WTC11 (cell line): ENCODE data around the gene PTPRN2. TPM values are rescaled to one million over a fixed set of nuclear protein-coding genes. Genes with fewer than 3 reads are reported as not detected.

Experiments
- ATAC-seq: fragments of 200-7000 bp; cut with Tn5 transposase; 2 replicates; pipeline ENCODE4 v1.10.0; 2021; ENCODE audit warnings: mild to moderate bottlenecking, moderate library complexity
- CTCF ChIA-PET: fragments of 300-600 bp; sonication (Branson Sonifier 250); formaldehyde crosslinking; loops from one replicate; lab custom pipeline; 2021; ENCODE audit warnings: antibody characterized with exemption; lab: Charles Lee
- POLR2A ChIA-PET: fragments of 350-600 bp; sonication (Branson Sonifier 250); formaldehyde crosslinking; loops from one replicate; lab custom pipeline; 2021; ENCODE audit warnings: antibody characterized with exemption; lab: Charles Lee
- DNase-seq: peaks from one replicate; pipeline ENCODE4 v3.0.0; 2021; ENCODE audit warnings: low spot score
- H3K27ac Mint-ChIP-seq: 2 replicates; pipeline ENCODE4 v1.8.0; 2021; ENCODE audit warnings: mixed read lengths
- H3K27me3 Mint-ChIP-seq: 2 replicates; pipeline ENCODE4 v1.8.0; 2021; ENCODE audit warnings: low read depth, mild to moderate bottlenecking, moderate library complexity, mixed read lengths
- H3K36me3 Mint-ChIP-seq: 2 replicates; pipeline ENCODE4 v1.8.0; 2021; ENCODE audit warnings: mixed read lengths
- H3K4me1 Mint-ChIP-seq: 2 replicates; pipeline ENCODE4 v1.8.0; 2022; ENCODE audit warnings: mixed read lengths
- H3K4me3 Mint-ChIP-seq: 2 replicates; pipeline ENCODE4 v1.8.0; 2021; ENCODE audit warnings: mild to moderate bottlenecking, moderate library complexity, mixed read lengths
- H3K9me3 Mint-ChIP-seq: 2 replicates; pipeline ENCODE4 v1.8.0; 2021; ENCODE audit warnings: mixed read lengths
- FOXP1 ChIP-seq: sonication (generic); formaldehyde crosslinking; IDR thresholded peaks from 2 replicates; pipeline ENCODE4 v1.8.0; 2022; ENCODE audit warnings: missing genetic modification reagents, mild to moderate bottlenecking, moderate library complexity, borderline replicate concordance
- GABPB1 ChIP-seq: sonication (generic); formaldehyde crosslinking; IDR thresholded peaks from 2 replicates; pipeline ENCODE4 v1.8.1; 2023; ENCODE audit warnings: mild to moderate bottlenecking, missing genetic modification reagents
- HMGA2 ChIP-seq: fragments of 250-450 bp; sonication (Bioruptor Pico); IDR thresholded peaks from 2 replicates; pipeline ENCODE4 v1.4.0; 2021; ENCODE audit warnings: mild to moderate bottlenecking, moderate library complexity
- IRF2 ChIP-seq: sonication (generic); formaldehyde crosslinking; IDR thresholded peaks from 2 replicates; pipeline ENCODE4 v1.8.0; 2022; ENCODE audit warnings: low read depth, missing genetic modification reagents, borderline replicate concordance
- JAZF1 ChIP-seq: fragments of 250-450 bp; sonication (Bioruptor Pico); IDR thresholded peaks from 2 replicates; pipeline ENCODE4 v1.9.0; 2021; ENCODE audit warnings: moderate library complexity, mild to moderate bottlenecking, inconsistent platforms
- KAT7 ChIP-seq: sonication (generic); formaldehyde crosslinking; IDR thresholded peaks from 2 replicates; pipeline ENCODE4 v1.8.1; 2023; ENCODE audit warnings: missing genetic modification reagents, mild to moderate bottlenecking, borderline replicate concordance
- NFYB ChIP-seq: sonication (generic); formaldehyde crosslinking; conservative IDR thresholded peaks from 2 replicates; pipeline ENCODE4 v1.8.0; 2022; ENCODE audit warnings: low read depth, missing genetic modification reagents
- SMAD3 ChIP-seq: sonication (generic); formaldehyde crosslinking; IDR thresholded peaks from 2 replicates; pipeline ENCODE4 v1.8.0; 2022; ENCODE audit warnings: missing genetic modification reagents, mild to moderate bottlenecking, borderline replicate concordance
- TCF7 ChIP-seq: sonication (generic); formaldehyde crosslinking; IDR thresholded peaks from 2 replicates; pipeline ENCODE4 v1.8.0; 2022; ENCODE audit warnings: mild to moderate bottlenecking, low read depth, missing genetic modification reagents, moderate library complexity
- TEAD4 ChIP-seq: sonication (generic); formaldehyde crosslinking; IDR thresholded peaks from 2 replicates; pipeline ENCODE4 v1.8.0; 2022; ENCODE audit warnings: mild to moderate bottlenecking, missing genetic modification reagents
- total RNA-seq: library from RNA; stranded (reverse); gene quantifications from 3 replicates; pipeline ENCODE4 v1.2.3, GENCODE V29; 2021
- TF ChIP-seq, protein P1 (sequence below): fragments of 250-450 bp; sonication (Bioruptor Pico); IDR thresholded peaks from 2 replicates; pipeline ENCODE4 v1.9.0; 2021; ENCODE audit warnings: mild to moderate bottlenecking
- TF ChIP-seq, protein P2 (sequence below): fragments of 250-450 bp; sonication (Bioruptor Pico); IDR thresholded peaks from 2 replicates; pipeline ENCODE4 v1.8.0; 2021; ENCODE audit warnings: mild to moderate bottlenecking
- TF ChIP-seq, protein P3 (sequence below): sonication (generic); formaldehyde crosslinking; IDR thresholded peaks from 2 replicates; pipeline ENCODE4 v1.8.0; 2023; ENCODE audit warnings: mild to moderate bottlenecking, missing genetic modification reagents
- TF ChIP-seq, protein P4 (sequence below): sonication (generic); formaldehyde crosslinking; conservative IDR thresholded peaks from 2 replicates; pipeline ENCODE4 v1.8.1; 2023; ENCODE audit warnings: mild to moderate bottlenecking, low read depth, missing genetic modification reagents, moderate library complexity
- TF ChIP-seq, protein P5 (sequence below): sonication (generic); formaldehyde crosslinking; IDR thresholded peaks from 2 replicates; pipeline ENCODE4 v1.8.1; 2023; ENCODE audit warnings: mild to moderate bottlenecking, missing genetic modification reagents, borderline replicate concordance

The PTPRN2 gene
- total RNA-seq, 1 experiment from 2014 or later = 4.7 TPM

DNA sequence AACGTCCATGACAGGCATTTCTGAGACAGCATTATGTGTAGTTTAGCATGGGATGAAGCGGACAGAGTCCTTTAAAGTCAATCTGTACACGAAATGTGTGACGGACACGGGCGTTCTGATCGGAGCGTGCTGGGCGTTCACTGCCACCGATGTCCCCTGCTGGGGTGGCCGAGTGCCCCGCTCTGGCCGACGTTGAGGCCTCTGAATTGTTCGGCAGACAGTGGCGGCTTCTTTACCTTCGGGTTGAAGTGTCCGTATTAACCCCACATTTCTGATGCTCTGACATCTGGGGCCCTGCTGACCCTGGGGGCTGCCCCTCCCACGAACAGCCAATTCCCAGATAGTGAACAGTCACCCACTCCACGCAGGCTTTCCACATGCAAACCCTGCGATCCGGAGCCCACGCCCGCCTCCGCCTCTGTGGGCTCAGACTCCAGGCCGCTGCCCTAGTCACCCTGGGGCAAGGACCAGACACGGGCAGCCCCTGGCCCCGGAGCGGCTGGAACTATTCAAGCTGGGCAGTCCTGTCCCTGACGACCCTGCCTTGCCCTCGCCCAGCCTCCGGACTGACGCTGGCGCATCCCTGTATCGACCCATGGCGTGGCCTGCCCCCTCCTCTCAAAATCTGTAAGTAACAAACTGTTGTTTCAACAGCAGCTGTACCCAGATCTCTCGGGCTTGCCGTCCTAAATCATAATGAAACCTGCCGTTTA lies 445.7 kb downstream of the PTPRN2 start (continued):
- TF ChIP-seq, protein P1, sequence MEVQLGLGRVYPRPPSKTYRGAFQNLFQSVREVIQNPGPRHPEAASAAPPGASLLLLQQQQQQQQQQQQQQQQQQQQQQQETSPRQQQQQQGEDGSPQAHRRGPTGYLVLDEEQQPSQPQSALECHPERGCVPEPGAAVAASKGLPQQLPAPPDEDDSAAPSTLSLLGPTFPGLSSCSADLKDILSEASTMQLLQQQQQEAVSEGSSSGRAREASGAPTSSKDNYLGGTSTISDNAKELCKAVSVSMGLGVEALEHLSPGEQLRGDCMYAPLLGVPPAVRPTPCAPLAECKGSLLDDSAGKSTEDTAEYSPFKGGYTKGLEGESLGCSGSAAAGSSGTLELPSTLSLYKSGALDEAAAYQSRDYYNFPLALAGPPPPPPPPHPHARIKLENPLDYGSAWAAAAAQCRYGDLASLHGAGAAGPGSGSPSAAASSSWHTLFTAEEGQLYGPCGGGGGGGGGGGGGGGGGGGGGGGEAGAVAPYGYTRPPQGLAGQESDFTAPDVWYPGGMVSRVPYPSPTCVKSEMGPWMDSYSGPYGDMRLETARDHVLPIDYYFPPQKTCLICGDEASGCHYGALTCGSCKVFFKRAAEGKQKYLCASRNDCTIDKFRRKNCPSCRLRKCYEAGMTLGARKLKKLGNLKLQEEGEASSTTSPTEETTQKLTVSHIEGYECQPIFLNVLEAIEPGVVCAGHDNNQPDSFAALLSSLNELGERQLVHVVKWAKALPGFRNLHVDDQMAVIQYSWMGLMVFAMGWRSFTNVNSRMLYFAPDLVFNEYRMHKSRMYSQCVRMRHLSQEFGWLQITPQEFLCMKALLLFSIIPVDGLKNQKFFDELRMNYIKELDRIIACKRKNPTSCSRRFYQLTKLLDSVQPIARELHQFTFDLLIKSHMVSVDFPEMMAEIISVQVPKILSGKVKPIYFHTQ = no peak
- TF ChIP-seq, protein P2, sequence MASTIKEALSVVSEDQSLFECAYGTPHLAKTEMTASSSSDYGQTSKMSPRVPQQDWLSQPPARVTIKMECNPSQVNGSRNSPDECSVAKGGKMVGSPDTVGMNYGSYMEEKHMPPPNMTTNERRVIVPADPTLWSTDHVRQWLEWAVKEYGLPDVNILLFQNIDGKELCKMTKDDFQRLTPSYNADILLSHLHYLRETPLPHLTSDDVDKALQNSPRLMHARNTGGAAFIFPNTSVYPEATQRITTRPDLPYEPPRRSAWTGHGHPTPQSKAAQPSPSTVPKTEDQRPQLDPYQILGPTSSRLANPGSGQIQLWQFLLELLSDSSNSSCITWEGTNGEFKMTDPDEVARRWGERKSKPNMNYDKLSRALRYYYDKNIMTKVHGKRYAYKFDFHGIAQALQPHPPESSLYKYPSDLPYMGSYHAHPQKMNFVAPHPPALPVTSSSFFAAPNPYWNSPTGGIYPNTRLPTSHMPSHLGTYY (CRISPR knock-in tag) = no peak
- TF ChIP-seq NFYB = no peak
- TF ChIP-seq, protein P3, sequence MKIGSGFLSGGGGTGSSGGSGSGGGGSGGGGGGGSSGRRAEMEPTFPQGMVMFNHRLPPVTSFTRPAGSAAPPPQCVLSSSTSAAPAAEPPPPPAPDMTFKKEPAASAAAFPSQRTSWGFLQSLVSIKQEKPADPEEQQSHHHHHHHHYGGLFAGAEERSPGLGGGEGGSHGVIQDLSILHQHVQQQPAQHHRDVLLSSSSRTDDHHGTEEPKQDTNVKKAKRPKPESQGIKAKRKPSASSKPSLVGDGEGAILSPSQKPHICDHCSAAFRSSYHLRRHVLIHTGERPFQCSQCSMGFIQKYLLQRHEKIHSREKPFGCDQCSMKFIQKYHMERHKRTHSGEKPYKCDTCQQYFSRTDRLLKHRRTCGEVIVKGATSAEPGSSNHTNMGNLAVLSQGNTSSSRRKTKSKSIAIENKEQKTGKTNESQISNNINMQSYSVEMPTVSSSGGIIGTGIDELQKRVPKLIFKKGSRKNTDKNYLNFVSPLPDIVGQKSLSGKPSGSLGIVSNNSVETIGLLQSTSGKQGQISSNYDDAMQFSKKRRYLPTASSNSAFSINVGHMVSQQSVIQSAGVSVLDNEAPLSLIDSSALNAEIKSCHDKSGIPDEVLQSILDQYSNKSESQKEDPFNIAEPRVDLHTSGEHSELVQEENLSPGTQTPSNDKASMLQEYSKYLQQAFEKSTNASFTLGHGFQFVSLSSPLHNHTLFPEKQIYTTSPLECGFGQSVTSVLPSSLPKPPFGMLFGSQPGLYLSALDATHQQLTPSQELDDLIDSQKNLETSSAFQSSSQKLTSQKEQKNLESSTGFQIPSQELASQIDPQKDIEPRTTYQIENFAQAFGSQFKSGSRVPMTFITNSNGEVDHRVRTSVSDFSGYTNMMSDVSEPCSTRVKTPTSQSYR (CRISPR knock-in tag) = no peak
- TF ChIP-seq, protein P4, sequence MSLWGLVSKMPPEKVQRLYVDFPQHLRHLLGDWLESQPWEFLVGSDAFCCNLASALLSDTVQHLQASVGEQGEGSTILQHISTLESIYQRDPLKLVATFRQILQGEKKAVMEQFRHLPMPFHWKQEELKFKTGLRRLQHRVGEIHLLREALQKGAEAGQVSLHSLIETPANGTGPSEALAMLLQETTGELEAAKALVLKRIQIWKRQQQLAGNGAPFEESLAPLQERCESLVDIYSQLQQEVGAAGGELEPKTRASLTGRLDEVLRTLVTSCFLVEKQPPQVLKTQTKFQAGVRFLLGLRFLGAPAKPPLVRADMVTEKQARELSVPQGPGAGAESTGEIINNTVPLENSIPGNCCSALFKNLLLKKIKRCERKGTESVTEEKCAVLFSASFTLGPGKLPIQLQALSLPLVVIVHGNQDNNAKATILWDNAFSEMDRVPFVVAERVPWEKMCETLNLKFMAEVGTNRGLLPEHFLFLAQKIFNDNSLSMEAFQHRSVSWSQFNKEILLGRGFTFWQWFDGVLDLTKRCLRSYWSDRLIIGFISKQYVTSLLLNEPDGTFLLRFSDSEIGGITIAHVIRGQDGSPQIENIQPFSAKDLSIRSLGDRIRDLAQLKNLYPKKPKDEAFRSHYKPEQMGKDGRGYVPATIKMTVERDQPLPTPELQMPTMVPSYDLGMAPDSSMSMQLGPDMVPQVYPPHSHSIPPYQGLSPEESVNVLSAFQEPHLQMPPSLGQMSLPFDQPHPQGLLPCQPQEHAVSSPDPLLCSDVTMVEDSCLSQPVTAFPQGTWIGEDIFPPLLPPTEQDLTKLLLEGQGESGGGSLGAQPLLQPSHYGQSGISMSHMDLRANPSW = no peak
- no peak for TF ChIP-seq IRF2 (CRISPR knock-in tag)
- no peak for TF ChIP-seq JAZF1 (CRISPR knock-in tag)
- no peak for TF ChIP-seq SMAD3 (CRISPR knock-in tag)
- no peak for TF ChIP-seq FOXP1 (CRISPR knock-in tag)

DNA sequence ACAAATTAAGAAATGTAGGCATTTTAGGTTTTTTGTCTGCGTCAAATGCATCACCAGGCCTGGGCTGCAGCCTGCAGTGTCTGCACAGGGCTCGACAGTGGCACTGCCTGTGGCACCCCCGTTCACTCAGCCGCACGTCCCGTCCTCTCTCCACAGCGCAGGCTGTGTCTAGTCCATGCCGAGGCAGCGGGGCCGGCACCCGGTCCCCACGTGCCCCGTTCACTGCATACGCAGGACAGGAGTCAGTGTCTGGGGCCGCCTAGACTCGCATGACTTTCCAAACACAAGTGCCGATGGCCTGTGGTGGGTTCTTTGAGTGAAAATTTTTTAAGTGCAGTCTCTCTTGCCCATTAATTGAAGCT lies 446.4 kb downstream of the PTPRN2 start:
- peaks cover 38% of the 10 kb centered on the region for H3K36me3 Mint-ChIP-seq
- H3K4me1 Mint-ChIP-seq = 0 out of 2 replicates have a peak, but pooled peaks cover 5% of the 10 kb centered on the region
- ChIA-PET CTCF (no interaction called here), POLR2A (no interaction called here)
- no peak for ATAC-seq
- no peak overlapping the region for H3K27ac Mint-ChIP-seq
- H3K4me3 Mint-ChIP-seq = no peak overlapping the region
- H3K27me3 Mint-ChIP-seq = peaks cover 4% of the 10 kb centered on the region; the same call in 1 of the 2 replicates
- peaks cover 33% of the 10 kb centered on the region for H3K9me3 Mint-ChIP-seq
- no peak for DNase-seq
- no peak for TF ChIP-seq GABPB1 (CRISPR knock-in tag)
- TF ChIP-seq HMGA2 (CRISPR knock-in tag) = no peak
- no peak for TF ChIP-seq KAT7 (CRISPR knock-in tag)
- no peak for TF ChIP-seq TCF7 (CRISPR knock-in tag)
- TF ChIP-seq TEAD4 (CRISPR knock-in tag) = no peak
- TF ChIP-seq, protein P3 (CRISPR knock-in tag) = no peak
- TF ChIP-seq, protein P2 (CRISPR knock-in tag) = no peak
- TF ChIP-seq, protein P5, sequence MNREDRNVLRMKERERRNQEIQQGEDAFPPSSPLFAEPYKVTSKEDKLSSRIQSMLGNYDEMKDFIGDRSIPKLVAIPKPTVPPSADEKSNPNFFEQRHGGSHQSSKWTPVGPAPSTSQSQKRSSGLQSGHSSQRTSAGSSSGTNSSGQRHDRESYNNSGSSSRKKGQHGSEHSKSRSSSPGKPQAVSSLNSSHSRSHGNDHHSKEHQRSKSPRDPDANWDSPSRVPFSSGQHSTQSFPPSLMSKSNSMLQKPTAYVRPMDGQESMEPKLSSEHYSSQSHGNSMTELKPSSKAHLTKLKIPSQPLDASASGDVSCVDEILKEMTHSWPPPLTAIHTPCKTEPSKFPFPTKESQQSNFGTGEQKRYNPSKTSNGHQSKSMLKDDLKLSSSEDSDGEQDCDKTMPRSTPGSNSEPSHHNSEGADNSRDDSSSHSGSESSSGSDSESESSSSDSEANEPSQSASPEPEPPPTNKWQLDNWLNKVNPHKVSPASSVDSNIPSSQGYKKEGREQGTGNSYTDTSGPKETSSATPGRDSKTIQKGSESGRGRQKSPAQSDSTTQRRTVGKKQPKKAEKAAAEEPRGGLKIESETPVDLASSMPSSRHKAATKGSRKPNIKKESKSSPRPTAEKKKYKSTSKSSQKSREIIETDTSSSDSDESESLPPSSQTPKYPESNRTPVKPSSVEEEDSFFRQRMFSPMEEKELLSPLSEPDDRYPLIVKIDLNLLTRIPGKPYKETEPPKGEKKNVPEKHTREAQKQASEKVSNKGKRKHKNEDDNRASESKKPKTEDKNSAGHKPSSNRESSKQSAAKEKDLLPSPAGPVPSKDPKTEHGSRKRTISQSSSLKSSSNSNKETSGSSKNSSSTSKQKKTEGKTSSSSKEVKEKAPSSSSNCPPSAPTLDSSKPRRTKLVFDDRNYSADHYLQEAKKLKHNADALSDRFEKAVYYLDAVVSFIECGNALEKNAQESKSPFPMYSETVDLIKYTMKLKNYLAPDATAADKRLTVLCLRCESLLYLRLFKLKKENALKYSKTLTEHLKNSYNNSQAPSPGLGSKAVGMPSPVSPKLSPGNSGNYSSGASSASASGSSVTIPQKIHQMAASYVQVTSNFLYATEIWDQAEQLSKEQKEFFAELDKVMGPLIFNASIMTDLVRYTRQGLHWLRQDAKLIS (CRISPR knock-in tag) = no peak
